Measurements from ENCODE around the gene INPP5D. TPM values are rescaled to one million over a fixed set of nuclear protein-coding genes. Genes with fewer than 3 reads are reported as not detected.

INPP5D gene
- total and polyA plus RNA-seq, 4 donors, result 7.6 to 26.1 (median 25.3) TPM

DNA sequence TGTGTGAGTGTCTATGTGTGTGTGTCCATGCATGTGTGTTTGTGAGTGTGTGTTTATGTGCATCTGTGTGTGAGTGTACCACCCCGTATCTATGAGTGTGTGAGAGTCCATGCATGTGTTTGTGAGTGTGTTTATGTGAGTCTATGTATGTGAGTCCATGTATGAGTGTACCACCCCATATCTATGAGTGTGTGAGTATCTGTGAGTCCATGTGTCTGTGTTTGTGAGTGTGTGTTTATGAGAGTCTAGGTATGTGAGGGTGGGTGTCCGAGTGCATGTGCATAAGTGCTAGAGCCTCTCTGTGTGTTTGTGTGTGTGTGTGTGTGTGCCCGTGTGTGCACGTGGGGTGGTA lies 105.4 kb downstream of the INPP5D start:
- Histone ChIP-seq H3K4me1 (ENCODE audit: control insufficient read depth in 5 of 5, insufficient read depth in 5 of 5, low read length in 5 of 5) (peaks cover 0 to 12% (median 9%) of the 10 kb centered on the region in 5 donors), H3K27me3 (ENCODE audit: control insufficient read depth in 3 of 3, insufficient read depth in 3 of 3, low read length in 2 of 3) (peaks cover 0 to 2% (median 0%) of the 10 kb centered on the region in 3 donors), H3K9me3 (ENCODE audit: control insufficient read depth in 4 of 4, insufficient read depth in 3 of 4, low read length in 3 of 4) (no peaks in the 10 kb centered on the region), H3K27ac (ENCODE audit: low read depth in 1 of 2, low read length in 1 of 2) (peak overlapping the region in 1 of 2 donors; percentile 80), H3K36me3 (ENCODE audit: control insufficient read depth in 4 of 4, insufficient read depth in 4 of 4, low read length in 4 of 4) (peaks cover 0 to 15% (median 0%) of the 10 kb centered on the region in 4 donors), H3K4me3 (no peak overlapping the region), H3K9ac (ENCODE audit: insufficient read depth in 1 of 2, low read length in 2 of 2) (no peak overlapping the region)
- ATAC-seq (ENCODE audit: insufficient read depth, low FRiP score) (no peak), DNase-seq (no peak)
- 28 to 42% methylated on average over 4 of the region's 4 CpGs for WGBS, 2 donors
- TF ChIP-seq, protein P1, sequence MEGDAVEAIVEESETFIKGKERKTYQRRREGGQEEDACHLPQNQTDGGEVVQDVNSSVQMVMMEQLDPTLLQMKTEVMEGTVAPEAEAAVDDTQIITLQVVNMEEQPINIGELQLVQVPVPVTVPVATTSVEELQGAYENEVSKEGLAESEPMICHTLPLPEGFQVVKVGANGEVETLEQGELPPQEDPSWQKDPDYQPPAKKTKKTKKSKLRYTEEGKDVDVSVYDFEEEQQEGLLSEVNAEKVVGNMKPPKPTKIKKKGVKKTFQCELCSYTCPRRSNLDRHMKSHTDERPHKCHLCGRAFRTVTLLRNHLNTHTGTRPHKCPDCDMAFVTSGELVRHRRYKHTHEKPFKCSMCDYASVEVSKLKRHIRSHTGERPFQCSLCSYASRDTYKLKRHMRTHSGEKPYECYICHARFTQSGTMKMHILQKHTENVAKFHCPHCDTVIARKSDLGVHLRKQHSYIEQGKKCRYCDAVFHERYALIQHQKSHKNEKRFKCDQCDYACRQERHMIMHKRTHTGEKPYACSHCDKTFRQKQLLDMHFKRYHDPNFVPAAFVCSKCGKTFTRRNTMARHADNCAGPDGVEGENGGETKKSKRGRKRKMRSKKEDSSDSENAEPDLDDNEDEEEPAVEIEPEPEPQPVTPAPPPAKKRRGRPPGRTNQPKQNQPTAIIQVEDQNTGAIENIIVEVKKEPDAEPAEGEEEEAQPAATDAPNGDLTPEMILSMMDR (IDR thresholded peaks at IDR 0.05; ENCODE audit: control extremely low read depth, extremely low read depth), result no peak

DNA sequence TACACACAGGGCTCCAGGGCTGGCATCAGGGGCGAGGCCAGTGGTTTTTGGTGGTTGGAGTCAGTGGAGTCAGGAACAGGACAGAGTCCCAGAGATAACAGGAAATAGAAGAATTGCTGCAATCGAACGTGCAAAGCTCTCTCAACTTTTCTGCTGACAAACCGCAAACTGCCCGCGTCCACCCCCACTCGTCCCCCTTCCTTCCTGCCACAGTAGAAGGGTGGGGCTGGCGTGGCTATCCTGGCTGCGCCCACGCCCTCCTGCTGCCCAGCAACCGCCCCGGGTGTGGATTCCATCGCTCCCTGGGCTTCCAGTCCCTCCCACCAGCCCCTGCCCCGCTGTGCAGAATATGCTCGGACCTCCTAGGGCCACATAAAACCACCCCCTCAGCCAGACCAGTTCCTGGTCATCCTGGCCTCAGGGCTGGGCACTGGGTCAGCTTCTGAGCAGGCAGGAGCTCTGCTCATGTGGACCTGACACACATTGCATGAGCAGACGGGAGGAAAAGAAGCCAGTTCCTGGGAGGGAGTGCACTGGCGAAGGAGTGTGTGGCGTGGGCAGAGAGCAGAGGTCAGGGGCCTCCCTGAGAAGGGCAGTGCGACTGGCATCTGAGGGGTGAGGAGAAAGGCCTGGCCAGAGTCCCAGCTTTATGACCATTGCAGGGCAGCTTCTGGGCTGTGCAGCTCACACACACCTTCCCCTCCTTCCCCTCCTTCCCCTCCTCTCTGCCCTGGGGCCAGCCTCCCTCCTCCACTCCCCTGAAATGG lies 105.9 kb downstream of the INPP5D start:
- H3K27ac ChIP-seq (ENCODE audit: low read depth in 1 of 2, low read length in 1 of 2), result peak overlapping the region in 1 of 2 donors; percentile 88
- TF ChIP-seq, protein P1 (IDR thresholded peaks at IDR 0.05; ENCODE audit: control extremely low read depth, extremely low read depth), result no peak
- no peak overlapping the region for H3K4me3 ChIP-seq
- H3K27me3 ChIP-seq (ENCODE audit: control insufficient read depth in 3 of 3, insufficient read depth in 3 of 3, low read length in 2 of 3), result peaks cover 0 to 2% (median 0%) of the 10 kb centered on the region in 3 donors
- H3K9ac ChIP-seq (ENCODE audit: insufficient read depth in 1 of 2, low read length in 2 of 2), result no peak overlapping the region
- H3K4me1 ChIP-seq (ENCODE audit: control insufficient read depth in 5 of 5, insufficient read depth in 5 of 5, low read length in 5 of 5), result peaks cover 0 to 12% (median 9%) of the 10 kb centered on the region in 5 donors
- DNase-seq (peak in 2 of 3 donors; percentile 24 to 47), ATAC-seq (ENCODE audit: insufficient read depth, low FRiP score) (peak; percentile 81)
- peaks cover 0 to 15% (median 0%) of the 10 kb centered on the region in 4 donors for H3K36me3 ChIP-seq (ENCODE audit: control insufficient read depth in 4 of 4, insufficient read depth in 4 of 4, low read length in 4 of 4)
- 6 to 22% methylated on average over 19 of the region's 19 CpGs for WGBS, 2 donors
- H3K9me3 ChIP-seq (ENCODE audit: control insufficient read depth in 4 of 4, insufficient read depth in 3 of 4, low read length in 3 of 4), result no peaks in the 10 kb centered on the region

DNA sequence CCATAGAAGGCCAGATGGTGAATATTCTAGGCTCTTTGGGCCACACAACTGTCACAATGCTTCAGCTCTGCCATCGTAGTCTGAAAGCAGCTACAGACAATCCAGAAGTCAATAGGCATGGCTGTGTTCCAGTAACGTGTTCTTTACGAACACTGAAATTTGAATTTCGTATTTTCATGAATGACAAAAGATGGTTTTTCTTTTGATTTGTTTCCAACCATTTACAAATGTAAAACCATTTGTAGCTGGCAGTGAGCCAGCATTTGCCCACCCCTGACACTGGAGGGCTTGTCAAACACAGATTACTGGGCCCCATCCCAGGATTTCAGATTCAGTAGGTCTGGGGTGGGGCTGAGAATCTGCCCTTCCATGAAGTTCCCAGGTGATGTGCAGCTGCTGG lies 108.3 kb downstream of the INPP5D start:
- no peaks in the 10 kb centered on the region for H3K9me3 ChIP-seq (ENCODE audit: control insufficient read depth in 4 of 4, insufficient read depth in 3 of 4, low read length in 3 of 4)
- no peak for DNase-seq
- no peak overlapping the region for H3K4me3 ChIP-seq
- H3K4me1 ChIP-seq (ENCODE audit: control insufficient read depth in 5 of 5, insufficient read depth in 5 of 5, low read length in 5 of 5), result peaks cover 0 to 12% (median 9%) of the 10 kb centered on the region in 5 donors
- peaks cover 0 to 15% (median 0%) of the 10 kb centered on the region in 4 donors for H3K36me3 ChIP-seq (ENCODE audit: control insufficient read depth in 4 of 4, insufficient read depth in 4 of 4, low read length in 4 of 4)
- no peaks in the 10 kb centered on the region for H3K27me3 ChIP-seq (ENCODE audit: control insufficient read depth in 3 of 3, insufficient read depth in 3 of 3, low read length in 2 of 3)
- WGBS, 2 donors, result 87 to 93% methylated on average over 4 of the region's 4 CpGs
- H3K27ac ChIP-seq (ENCODE audit: low read depth in 1 of 2, low read length in 1 of 2), result no peak overlapping the region
- TF ChIP-seq, protein P1 (IDR thresholded peaks at IDR 0.05; ENCODE audit: control extremely low read depth, extremely low read depth), result no peak
- no peak overlapping the region for H3K9ac ChIP-seq (ENCODE audit: insufficient read depth in 1 of 2, low read length in 2 of 2)
- no peak for ATAC-seq (ENCODE audit: insufficient read depth, low FRiP score)

All from lung (tissue), 12 donors.